Measurements from ENCODE around the gene STIM2. TPM values are rescaled to one million over a fixed set of nuclear protein-coding genes. Genes with fewer than 3 reads are reported as not detected.

STIM2 gene
- total RNA-seq, 4 donors from 2014 or later: 9.6 to 12.2 (median 10.1) TPM

GRCh38 chr4:26909369-26909768, 48.7 kb downstream of the STIM2 start:
- Histone ChIP-seq H3K27me3 (no peaks in the 10 kb centered on the region), H3K36me3 (no peaks in the 10 kb centered on the region), H3K9me3 (no peaks in the 10 kb centered on the region), H3K4me1 (peaks cover 0 to 9% (median 0%) of the 10 kb centered on the region in 4 donors), H3K4me3 (no peak overlapping the region), H3K27ac (replicated peaks in 1 of 4) (no peak overlapping the region)
- 90% methylated on average over 5 of the region's 5 CpGs for WGBS
- no peak for TF ChIP-seq CTCF (IDR thresholded peaks at IDR 0.05)
- TF ChIP-seq EP300 (IDR thresholded peaks at IDR 0.05): no peak
- no peak for TF ChIP-seq POLR2AphosphoS5 (IDR thresholded peaks at IDR 0.05)
- no peak for DNase-seq (ENCODE audit: extremely low spot score)
- intact Hi-C loops (cut with DNase I): no loop called here

GRCh38 chr4:26911254-26911653, 50.6 kb downstream of the STIM2 start:
- DNase-seq (ENCODE audit: extremely low spot score): no peak
- Histone ChIP-seq H3K4me1 (peaks cover 0 to 12% (median 0%) of the 10 kb centered on the region in 4 donors), H3K36me3 (no peaks in the 10 kb centered on the region), H3K9me3 (no peaks in the 10 kb centered on the region), H3K4me3 (no peak overlapping the region), H3K27me3 (no peaks in the 10 kb centered on the region), H3K27ac (replicated peaks in 1 of 4) (no peak overlapping the region)
- no peak for TF ChIP-seq EP300 (IDR thresholded peaks at IDR 0.05)
- TF ChIP-seq POLR2AphosphoS5 (IDR thresholded peaks at IDR 0.05): no peak
- no peak for TF ChIP-seq CTCF (IDR thresholded peaks at IDR 0.05)
- intact Hi-C loops (cut with DNase I): no loop called here

GRCh38 chr4:26912069-26912468, 51.4 kb downstream of the STIM2 start:
- TF ChIP-seq CTCF (IDR thresholded peaks at IDR 0.05) (no peak), POLR2A (IDR thresholded peaks at IDR 0.05; ENCODE audit: low read depth) (no peak), POLR2AphosphoS5 (IDR thresholded peaks at IDR 0.05) (no peak), EP300 (IDR thresholded peaks at IDR 0.05) (no peak)
- H3K4me1 ChIP-seq: peaks cover 0 to 11% (median 0%) of the 10 kb centered on the region in 4 donors
- 94% methylated on average over 6 of the region's 6 CpGs for WGBS
- no peaks in the 10 kb centered on the region for H3K9me3 ChIP-seq
- H3K27ac ChIP-seq (replicated peaks in 1 of 4): no peak overlapping the region
- no peak overlapping the region for H3K4me3 ChIP-seq
- H3K36me3 ChIP-seq: no peaks in the 10 kb centered on the region
- no peaks in the 10 kb centered on the region for H3K27me3 ChIP-seq
- intact Hi-C loops (cut with DNase I): no loop called here
- DNase-seq (ENCODE audit: extremely low spot score): no peak

- TF ChIP-seq POLR2A (IDR thresholded peaks at IDR 0.05; ENCODE audit: low read depth) (no peak), EP300 (IDR thresholded peaks at IDR 0.05) (no peak), CTCF (IDR thresholded peaks at IDR 0.05) (no peak), POLR2AphosphoS5 (IDR thresholded peaks at IDR 0.05) (no peak)
Measured at GRCh38 chr4:26912810-26913209, 52.2 kb downstream of the STIM2 start.

GRCh38 chr4:26916195-26916594, 55.6 kb downstream of the STIM2 start:
- intact Hi-C loops (cut with DNase I): no loop called here
- no peak overlapping the region for H3K27ac ChIP-seq (replicated peaks in 1 of 4)
- 20% methylated on average over 1 of the region's 1 CpG for WGBS
- peaks cover 0 to 6% (median 0%) of the 10 kb centered on the region in 4 donors for H3K4me1 ChIP-seq
- no peaks in the 10 kb centered on the region for H3K9me3 ChIP-seq
- no peaks in the 10 kb centered on the region for H3K27me3 ChIP-seq
- no peak for TF ChIP-seq CTCF (IDR thresholded peaks at IDR 0.05)
- peaks cover 0 to 14% (median 11%) of the 10 kb centered on the region in 4 donors for H3K36me3 ChIP-seq
- DNase-seq (ENCODE audit: extremely low spot score): no peak
- no peak overlapping the region for H3K4me3 ChIP-seq

More at GRCh38 chr4:26912810-26913209, 52.2 kb downstream of the STIM2 start:
- H3K36me3 ChIP-seq: no peaks in the 10 kb centered on the region
- WGBS: 61% methylated on average over 3 of the region's 3 CpGs
- intact Hi-C loops (cut with DNase I): no loop called here
- no peak overlapping the region for H3K4me3 ChIP-seq
- no peak for DNase-seq (ENCODE audit: extremely low spot score)
- H3K9me3 ChIP-seq: no peaks in the 10 kb centered on the region
- no peak overlapping the region for H3K27ac ChIP-seq (replicated peaks in 1 of 4)
- peaks cover 0 to 6% (median 0%) of the 10 kb centered on the region in 4 donors for H3K4me1 ChIP-seq
- no peaks in the 10 kb centered on the region for H3K27me3 ChIP-seq

All from esophagus muscularis mucosa (tissue), 4 donors.